HT1080 (cell line): Measurements from ENCODE around the gene TSGA10IP. TPM values are rescaled to one million over a fixed set of nuclear protein-coding genes. Genes with fewer than 3 reads are reported as not detected.

ENCODE experiments used
- DNase-seq: peaks from one replicate; pipeline ENCODE4 v3.0.0-alpha.2; 2015; ENCODE audit warnings: low read depth
- total RNA-seq: library from RNA; depleted of rRNA; stranded (reverse); fragments of >200 nt; shearing (Covaris generic); gene quantifications from 2 replicates; pipeline ENCODE4 v1.2.3, GENCODE V29; 2014

TSGA10IP gene
- total RNA-seq, 1 experiment from 2014 or later: 0.05 TPM

DNA sequence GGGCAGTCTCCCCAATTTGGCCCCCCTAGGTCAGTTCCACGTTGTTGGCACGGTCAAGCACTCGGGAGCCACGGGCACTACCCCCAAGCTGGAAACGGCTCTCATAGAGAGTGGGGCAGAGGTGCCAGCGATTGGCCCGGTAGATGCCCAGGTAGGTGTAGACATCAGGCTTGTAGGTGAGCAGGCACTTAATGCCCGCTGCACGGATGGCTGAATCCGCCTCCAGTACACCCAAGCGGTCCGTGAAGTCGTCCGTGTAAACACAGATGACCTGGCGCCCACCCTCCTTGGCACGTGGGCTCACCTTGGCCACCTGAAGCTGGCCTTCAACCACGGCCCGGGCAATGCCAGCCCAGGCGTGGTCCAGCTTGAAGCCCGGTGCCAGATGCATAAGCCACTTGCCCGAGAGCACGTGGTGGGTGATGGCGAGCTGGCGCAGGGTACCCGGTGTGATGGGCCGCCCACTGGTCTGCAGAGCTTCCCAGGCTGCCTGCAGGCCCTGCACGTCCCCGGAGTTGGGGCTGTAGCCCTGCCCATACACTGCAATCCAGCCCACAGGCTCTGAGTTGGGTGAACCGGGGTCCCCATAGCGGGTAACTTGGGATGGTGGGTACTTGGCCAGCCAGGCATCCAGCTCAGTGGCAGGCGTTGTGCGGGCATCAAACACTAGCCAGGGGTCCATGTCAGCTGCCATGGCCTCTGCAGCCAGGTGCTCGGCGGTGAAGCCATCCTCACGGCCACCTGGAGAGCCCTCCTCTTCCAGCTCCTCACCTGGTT, 27.7 kb upstream of the TSGA10IP start:
- DNase-seq: peak; percentile 61

DNA sequence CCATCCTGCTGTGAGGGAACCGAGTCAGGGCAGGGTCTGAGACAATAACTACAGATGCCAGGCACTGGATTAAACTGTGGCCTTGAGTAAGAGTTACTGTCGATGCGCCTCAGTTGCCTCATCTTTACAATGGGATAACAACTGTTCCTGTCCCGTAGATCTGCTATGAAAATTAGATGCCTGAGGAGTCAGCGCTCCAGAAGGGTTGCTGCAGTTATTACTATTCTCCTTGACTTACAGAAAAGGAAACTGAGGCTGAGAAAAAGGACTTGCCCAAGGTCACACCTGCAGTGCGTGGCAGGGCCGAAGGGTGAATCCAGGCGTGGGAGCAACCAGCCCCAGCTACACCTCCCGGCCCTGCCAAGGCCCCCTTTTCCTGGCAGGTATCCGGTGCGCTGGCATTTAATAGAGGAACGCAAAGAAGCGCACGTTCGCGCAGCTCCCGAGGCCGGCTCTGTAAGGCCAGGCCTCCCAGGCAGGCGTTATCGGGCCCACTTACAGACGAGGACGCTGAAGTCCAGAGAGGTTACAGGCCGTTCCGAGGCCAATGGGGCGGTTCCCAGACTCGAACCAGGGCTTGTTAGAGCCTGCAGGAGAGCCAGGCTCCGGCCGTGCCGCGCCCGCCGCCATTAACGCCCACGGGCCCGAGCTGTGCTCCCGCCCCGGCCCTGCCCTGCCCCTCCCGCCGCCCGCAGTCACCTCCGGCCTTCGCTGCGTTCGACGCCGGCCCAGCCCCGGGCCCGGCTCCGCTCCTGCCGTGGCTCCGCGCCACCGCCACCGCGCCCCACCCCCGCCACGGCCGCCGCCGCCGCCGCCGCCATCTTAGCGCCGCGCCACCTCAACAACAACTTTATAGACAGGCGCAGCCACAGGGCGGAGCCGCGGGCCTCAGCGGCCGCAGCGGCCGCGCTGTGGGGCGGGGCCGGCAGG, 26.8 kb upstream of the TSGA10IP start, which contains the start of gene C11orf68:
TSS of gene C11orf68 (minus strand) at position 852 of the 930 bp plus-strand sequence. CDS start at position 821, 31 bp downstream.
- DNase-seq: peak; percentile 41

DNA sequence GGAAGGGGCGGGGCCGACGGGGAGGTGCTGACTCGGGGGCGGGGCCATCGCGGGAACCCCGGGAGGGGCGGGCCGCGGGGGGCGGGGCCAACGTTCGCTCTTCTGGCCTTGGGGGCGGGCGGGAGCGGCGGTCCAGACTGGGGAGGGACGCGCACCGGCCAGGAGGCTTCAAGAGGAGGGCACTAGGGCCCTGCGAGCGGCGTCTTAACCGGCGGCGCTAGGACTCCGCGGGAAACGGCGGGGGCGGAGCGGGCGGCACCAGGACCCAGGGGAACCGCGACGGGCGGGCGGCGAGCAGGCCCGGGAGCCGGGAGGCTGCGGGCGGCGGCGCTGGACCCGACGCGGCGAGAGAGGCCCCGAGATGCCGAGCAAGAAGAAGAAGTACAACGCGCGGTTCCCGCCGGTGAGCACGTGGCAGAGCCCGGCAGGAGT, 26.1 kb upstream of the TSGA10IP start, which contains the start of gene DRAP1:
TSS of gene DRAP1 (plus strand) at position 286 of the 432 bp plus-strand sequence. CDS start at position 362, 76 bp downstream.
- DNase-seq: peak; percentile 95

DNA sequence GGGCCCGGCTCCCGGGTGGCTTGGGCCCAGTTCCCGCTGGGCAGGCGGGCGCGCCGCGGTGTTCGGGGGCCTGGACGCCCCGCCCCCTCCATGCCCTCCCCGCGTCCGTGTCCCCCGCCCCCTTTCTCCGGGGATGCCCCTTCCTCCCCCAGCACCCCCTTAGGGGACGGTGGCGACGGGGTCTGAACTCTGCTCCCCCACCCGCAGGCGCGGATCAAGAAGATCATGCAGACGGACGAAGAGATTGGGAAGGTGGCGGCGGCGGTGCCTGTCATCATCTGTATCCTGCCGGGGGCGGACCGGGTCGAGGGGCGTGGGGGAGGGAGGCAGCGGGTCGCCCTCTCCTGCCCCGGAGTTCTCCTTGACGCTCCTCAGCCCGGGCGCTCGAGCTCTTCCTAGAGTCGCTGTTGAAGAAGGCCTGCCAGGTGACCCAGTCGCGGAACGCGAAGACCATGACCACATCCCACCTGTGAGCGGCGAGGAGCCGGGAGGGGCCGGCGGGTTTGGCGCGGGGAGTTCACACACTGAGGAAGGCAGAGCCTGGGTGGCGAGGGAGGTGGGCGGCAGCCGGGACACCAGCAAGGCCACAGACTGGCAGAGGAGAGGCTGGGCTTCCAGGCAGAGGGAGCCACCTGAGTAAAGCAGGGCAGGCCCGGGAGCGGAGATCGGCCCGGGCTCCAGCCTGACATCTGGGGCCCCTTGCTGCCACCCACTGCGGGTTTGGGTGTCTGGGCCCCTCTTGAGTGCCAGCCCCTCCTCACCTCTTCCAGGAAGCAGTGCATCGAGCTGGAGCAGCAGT, 25.5 kb upstream of the TSGA10IP start:
- peak; percentile 21 for DNase-seq

DNA sequence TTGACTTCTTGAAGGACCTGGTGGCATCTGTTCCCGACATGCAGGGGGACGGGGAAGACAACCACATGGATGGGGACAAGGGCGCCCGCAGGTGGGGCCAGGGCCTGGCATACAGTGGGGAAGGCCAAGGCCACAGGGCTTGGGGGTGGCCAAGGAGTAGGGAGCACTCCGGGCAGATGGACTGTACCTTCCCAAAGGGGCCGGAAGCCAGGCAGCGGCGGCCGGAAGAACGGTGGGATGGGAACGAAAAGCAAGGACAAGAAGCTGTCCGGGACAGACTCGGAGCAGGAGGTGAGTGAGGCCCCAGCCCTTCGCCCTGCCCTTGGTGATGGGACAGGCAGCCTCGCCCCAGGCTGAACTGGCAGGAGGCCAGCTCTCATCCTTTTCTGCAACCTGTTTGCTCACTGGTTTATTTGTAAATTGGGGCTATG, 24.9 kb upstream of the TSGA10IP start:
- no peak for DNase-seq

DNA sequence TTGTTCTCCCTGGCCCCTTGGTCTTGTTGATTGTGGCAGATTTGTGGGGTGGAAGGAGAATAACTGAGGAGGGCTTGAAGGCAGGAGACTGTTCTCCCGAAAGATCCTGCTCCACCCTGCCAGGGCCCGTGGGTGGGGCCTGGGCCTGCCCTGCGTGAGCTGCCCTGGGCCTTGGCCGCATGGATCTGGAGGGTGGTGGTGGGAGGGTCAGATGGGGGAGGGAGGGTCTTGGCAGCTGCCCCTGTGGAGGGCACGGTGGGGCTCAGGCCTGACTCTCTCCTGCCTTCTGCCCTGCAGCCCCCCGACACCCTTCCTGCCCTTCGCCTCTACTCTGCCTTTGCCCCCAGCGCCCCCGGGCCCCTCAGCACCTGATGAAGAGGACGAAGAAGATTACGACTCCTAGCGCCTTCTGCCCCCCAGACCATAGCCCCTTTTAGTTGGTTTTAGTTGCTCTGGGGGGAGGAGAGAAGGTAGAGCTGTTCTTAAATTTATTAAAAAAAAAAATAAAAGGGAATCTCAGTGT, 24.2 kb upstream of the TSGA10IP start:
- no peak for DNase-seq

DNA sequence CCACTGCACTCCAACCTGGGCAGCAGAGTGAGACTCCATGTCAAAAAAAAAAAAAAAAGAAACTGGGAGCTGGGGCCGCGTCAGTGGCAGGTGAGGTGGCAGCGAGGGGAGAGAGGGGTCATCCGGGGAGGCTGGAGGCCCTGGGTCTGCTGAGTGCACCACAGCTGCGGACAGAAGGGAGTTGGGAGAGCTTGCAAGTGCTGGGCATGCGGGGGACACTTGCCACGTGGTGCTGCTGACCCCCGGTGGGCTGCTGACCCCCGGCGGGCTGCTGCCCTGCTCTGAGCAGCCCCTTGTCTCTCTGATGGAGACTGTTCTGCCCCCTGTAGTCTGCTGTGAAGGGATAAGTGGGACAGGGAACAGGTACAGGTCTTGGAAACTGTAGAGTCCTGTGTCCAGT, 23.4 kb upstream of the TSGA10IP start:
- no peak for DNase-seq

DNA sequence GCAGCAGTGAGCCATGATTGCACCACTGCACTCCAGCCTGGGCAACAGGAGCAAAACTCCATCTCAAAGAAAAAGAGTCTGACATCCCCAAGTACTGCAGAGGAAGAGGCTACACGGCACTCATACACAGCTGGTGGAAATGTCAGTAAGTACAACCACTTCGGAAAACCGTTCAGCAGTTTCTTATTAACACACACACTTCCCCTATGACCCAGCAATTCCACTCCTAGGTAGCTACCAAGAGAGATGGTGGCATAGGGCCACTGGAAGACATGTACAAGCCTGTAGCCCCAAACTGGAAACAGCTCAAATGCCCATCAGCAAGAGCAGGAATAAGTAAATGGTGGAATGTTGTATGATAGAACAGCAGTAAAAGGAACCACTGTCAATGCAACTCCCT, 22.7 kb upstream of the TSGA10IP start:
- DNase-seq: no peak

DNA sequence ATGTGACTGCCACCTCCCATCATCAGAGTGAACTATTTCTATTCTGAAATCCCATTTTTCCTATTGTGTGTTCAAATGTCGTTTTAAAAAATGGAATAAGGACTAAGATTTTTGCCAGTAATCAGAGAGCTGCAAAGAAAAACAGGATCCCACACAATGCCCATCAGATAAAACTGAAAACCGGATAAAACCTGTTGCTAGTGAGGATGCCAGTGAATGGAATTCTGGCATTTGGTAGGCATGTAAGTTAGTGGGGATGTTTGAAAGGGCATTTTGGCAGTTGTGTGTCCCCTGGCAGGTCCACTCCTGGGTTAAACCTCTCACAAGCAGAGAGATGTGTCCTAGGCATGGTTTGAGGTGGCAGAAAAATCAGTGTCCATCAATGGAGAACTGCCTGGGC, 19.9 kb upstream of the TSGA10IP start:
- DNase-seq: no peak

DNA sequence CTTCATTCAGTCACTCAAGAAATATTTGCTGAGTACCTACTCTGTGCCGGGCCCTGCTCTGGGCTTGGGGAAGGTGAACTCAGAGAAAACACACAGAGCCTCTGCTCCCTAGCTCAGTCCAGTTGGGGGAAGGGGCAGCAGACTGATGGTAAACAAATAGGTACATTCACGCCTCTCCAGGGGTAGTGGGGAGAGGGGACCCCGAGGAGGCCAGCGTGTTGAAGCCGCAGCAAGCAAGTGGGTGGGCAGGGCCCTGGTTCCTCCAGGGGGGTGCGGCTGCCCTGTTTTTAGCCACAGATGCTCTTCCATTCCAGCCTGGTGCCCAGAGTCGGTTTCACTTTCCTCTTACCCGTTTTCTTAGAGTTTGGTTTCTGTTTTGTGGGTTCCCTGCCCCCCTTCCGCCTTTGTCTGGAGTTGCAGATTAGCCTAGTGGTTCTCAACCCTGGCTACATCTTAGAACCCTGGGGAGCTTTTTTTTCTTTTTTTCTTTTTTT, 17.3 kb upstream of the TSGA10IP start:
- DNase-seq: no peak

DNA sequence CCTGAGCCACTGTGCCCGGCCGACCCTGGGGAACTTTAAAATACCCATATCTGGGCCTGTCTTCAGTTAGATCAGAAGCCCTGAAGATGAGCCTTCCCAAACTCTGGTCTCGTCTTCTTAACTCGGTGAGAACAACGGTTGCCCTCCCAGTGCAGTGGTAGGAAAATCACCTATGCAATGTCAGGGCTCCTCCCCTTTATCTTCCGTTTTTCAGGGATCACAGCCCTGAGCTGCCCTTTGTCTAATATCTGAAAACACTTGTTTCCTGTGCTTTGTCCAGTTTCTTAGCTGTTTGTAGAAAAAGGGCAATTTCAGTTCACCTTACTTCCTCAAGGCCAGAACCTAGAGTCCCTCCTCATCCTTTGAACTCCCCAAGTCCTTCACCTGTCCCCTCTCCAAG, 16.6 kb upstream of the TSGA10IP start:
- DNase-seq: no peak

DNA sequence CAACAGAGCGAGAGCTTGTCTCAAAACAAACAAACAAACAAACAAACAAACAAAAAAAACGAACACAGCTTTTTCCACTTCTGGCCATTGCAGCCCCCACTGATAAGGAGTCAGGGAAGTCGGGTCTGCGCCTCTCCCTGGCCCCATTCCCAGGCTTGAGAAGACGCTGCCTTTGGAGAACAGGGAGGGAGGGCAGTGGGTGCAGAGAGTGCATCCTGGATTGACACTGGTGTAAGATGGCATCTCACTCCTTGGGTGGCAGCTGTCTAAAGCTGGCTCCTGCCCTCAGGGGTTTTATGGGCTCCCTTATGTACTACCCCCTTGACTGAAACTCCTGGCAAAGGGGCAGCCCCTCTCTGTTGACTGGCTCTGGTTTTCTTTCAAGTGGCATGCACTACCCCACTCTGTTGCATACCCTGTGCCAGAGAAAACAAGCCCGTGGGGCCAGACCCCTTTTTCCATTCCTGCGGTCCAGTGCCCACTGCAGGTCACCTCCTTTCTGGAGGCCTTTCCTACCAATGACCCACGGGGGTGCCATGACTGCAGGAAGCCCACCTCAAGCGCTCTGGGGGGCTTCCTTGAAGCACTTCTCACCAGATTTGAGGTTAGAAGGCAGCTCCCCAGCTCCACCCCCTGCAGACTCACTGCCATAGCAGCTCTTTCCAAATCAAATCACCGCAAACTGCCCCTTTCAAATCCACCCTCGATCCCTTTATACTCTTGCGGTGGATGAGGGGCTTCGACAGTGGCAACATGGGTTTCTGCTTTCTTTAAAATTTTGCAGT, 13.3 kb upstream of the TSGA10IP start:
- no peak for DNase-seq

DNA sequence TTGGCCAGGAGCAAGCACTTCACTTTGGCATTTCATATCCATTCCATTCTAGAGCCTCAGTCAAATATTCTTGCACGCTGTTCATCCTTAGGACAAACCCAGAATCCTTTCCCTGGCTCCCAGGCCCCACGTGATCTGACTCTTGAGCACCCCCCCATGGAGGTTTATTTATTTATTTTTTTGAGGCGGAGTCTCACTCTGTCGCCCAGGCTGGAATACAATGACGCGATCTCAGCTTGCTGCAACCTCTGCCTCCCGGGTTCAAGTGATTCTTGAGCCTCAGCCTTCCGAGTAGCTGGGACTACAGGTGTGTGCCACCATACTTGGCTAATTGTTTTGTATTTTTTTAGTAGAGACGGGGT, 12.7 kb upstream of the TSGA10IP start:
- DNase-seq: no peak

DNA sequence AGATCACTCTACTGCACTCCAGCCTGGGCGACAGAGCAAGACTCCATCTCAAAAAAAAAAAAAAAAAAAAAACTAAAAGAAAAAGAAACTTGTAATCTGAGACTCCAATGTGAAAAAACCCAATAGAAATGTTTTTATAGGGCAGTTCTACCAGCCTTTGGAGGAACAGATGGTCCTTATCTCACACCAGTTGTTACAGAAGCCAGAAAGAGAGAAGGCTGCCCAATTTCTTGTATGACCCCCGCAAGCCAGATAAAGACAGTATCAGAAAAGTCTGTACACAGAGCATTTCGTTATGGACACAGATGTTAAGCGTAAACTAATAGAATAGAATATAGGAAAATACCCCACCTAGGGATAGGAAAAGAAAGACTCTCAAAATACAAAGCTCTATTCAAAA, 11.3 kb upstream of the TSGA10IP start:
- DNase-seq: no peak

DNA sequence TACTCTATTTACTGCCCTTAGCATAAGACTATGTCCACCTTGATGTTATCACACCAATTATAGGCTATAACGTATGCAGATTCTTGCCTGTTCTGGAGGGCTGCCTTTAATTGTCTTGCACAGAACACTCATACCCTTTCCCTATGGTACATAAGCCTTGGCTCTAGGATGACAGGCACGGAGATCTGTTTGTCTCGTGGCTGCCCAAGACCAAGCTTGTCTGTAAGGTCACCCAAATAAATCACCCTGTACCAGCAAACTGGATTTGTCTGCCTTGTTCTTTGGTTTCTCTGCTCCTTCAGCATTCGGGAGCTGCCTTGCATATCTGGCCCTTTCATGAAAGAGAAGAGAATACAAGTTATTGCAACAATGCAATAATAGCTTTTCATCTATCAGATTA, 7.5 kb upstream of the TSGA10IP start:
- no peak for DNase-seq

DNA sequence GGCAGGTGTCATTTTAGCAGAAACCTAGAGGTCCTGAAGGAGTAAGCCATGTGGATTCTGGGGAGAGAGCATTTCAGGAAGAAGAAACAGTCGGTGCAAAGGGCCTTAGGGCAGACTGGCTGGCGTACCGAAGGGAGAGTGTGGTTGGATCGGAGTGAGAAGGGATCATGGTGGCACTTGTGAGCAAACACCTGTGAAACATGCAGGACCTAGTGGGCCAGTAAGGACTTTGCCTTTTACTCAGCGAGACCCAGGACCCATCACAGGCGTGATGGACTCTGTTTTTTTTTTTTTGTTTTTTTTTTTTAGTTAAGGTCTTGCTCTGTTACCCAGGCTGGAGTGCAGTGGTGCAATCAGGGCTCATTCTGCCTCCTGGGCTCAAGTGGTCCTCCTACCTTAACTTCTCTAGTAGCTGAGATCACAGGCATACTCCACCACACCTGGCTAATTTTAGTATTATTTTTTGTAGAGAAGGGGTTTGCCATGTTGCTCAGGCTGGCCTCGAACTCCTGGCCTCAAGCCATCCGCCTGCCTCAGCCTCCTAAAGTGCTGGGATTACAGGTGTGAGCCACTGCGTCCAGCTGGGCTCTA, 3.5 kb upstream of the TSGA10IP start:
- no peak for DNase-seq

DNA sequence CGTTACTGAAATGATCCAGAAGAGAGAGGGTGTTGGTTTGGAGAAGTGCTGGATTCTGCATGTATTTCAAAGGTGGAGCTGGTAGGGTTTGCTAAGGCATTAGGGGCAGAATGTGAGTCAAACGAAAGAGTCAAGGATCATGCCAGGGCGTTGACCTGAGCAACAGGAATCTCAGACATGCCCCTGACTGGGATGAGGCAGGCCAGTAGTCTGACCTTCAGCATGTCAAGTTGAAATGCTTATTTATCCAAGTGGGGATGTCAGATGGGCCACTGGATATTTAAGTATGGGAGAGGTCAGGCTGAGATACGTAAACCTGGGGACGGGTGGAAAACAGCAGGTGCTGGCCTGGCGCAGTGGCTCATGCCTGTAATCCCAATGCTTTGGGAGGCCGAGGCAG, 2.7 kb upstream of the TSGA10IP start:
- DNase-seq: no peak

DNA sequence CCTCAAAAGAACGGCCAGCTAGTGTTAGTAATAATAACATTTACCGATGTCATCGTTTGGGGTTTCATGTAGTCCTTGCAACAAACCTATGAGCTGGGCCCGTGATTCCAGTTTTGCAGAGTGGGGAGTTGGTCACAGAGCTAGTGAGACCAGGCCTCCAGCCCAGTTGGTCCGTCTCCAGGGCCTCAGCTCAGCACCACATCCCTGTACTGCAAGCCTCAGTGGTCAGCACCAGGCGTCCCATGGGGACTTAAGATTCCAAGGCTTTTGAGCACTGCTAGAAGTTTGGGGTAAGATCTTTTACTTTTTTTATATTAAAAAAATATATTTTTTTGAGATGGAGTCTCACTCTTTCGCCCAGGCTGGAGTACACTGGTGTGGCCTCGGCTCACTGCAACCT, 1.1 kb upstream of the TSGA10IP start:
- DNase-seq: no peak

DNA sequence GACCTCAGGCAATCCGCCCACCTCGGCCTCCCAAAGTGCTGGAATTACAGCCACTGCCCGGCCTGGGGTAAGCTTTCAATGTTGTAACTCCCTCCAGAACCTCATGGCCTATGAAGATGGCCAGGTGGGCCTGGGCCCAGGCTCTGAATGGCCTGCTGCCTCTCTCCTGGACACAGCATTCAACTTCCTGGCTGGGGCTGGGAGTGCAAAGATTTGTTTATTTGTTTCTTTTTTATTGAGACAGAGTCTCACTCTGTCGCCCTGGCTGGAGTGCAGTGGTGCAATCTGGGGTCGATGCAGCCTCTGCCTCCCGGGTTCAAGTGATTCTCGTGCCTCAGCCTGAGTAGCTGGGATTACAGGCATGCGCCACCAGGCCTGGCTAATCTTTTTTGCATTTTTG, 513 bp upstream of the TSGA10IP start:
- no peak for DNase-seq
